Esophagus squamous epithelium (tissue), 4 donors: ENCODE results near the gene SIAH2.

ENCODE experiments used
- POLR2A ChIP-seq, 4 donors: fragments of 450-650 bp; IDR thresholded peaks; one replicate each; pipeline ENCODE4 v1.6.1; 2017; ENCODE audit warnings: antibody characterized with exemption in 4 of 4, mild to moderate bottlenecking in 4 of 4, moderate library complexity in 3 of 4
- TF ChIP-seq, protein P1 (sequence below), 6 experiments: fragments of 450-650 bp in 4 of 6; fragments of 200-600 bp in 2 of 6; sonication (generic) in 2 of 6; IDR thresholded peaks; one replicate each; pipeline ENCODE4 v1.5.1; 2016 to 2019; ENCODE audit warnings: antibody characterized with exemption in 6 of 6, mild to moderate bottlenecking in 4 of 6, moderate library complexity in 4 of 6

DNA sequence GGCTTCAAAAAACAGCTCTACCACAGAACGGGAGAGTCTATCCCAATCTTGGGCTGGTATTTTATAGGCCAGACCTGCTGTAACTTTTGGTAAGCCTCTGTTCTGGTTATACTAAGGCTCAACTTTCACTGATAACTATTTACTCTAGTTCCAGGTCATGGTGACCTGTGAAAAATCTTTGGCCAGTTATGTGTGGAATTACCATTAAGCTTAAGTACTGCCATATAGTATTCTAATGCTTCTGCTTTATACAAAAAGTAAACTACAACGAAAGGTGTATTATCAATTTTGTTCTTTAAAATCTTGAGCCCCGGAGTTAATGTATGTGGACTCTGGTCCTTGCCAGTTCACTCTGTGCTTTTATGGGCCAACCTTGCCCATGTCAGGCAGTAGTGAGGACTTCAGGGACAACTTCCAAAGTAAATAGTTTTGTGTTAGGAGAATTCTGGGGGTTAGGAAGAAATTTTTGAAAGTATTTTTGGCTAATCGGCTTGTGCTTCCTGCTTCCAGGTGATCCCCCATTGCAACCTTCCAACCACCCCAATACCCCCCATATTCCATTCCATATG, 6.4 kb downstream of the SIAH2 start:
- TF ChIP-seq, protein P1, sequence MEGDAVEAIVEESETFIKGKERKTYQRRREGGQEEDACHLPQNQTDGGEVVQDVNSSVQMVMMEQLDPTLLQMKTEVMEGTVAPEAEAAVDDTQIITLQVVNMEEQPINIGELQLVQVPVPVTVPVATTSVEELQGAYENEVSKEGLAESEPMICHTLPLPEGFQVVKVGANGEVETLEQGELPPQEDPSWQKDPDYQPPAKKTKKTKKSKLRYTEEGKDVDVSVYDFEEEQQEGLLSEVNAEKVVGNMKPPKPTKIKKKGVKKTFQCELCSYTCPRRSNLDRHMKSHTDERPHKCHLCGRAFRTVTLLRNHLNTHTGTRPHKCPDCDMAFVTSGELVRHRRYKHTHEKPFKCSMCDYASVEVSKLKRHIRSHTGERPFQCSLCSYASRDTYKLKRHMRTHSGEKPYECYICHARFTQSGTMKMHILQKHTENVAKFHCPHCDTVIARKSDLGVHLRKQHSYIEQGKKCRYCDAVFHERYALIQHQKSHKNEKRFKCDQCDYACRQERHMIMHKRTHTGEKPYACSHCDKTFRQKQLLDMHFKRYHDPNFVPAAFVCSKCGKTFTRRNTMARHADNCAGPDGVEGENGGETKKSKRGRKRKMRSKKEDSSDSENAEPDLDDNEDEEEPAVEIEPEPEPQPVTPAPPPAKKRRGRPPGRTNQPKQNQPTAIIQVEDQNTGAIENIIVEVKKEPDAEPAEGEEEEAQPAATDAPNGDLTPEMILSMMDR (IDR thresholded peaks at IDR 0.05), result no peak
- TF ChIP-seq POLR2A (IDR thresholded peaks at IDR 0.05), result no peak
